A549 (cell line): ENCODE data around the gene EMD. TPM values are rescaled to one million over a fixed set of nuclear protein-coding genes. Genes with fewer than 3 reads are reported as not detected.

Source experiments
- ATAC-seq, 2 experiments: fragments of 200-7000 bp in 1 of 2; fragments of >200 bp in 1 of 2; cut with Nextera tagmentation in 1 of 2; cut with Tn5 transposase in 1 of 2; 3 replicates each; pipeline versions ENCODE4 v1.8.0 to v1.9.1; 2018 to 2020; ENCODE audit warnings: mild to moderate bottlenecking in 1 of 2, moderate library complexity in 1 of 2
- CTCF ChIA-PET: fragments of 300-600 bp; sonication (Branson Sonifier 250); formaldehyde crosslinking; extraction: SDS; loops from one replicate; lab custom pipeline; 2021; ENCODE audit warnings: antibody characterized with exemption, inconsistent platforms; lab: Yijun Ruan, JAX
- POLR2A ChIA-PET: fragments of 350-600 bp; formaldehyde crosslinking; extraction: SDS; loops from one replicate; lab custom pipeline; 2021; ENCODE audit warnings: antibody characterized with exemption, inconsistent platforms; lab: Yijun Ruan, JAX
- DNase-seq, 2 experiments: peaks; one replicate each; pipeline versions ENCODE4 v3.0.0 to v3.0.0-alpha.2; 2011 to 2016; ENCODE audit warnings: low read depth in 1 of 2, low spot score in 1 of 2
- FAIRE-seq: peaks from 2 replicates; lab custom pipeline; 2011; peaks lifted over from hg19 to GRCh38; lab: Jason Lieb, UNC
- H3K27ac ChIP-seq, 2 experiments: fragments of >200 bp; sonication (Bioruptor Twin); formaldehyde crosslinking; 3 replicates each; pipeline ENCODE4 v1.5.1; 2016 to 2017
- H3K4me1 ChIP-seq: fragments of >200 bp; sonication (Bioruptor Twin); formaldehyde crosslinking; 3 replicates; pipeline ENCODE4 v1.6.1; 2016
- H3K4me2 ChIP-seq: fragments of >200 bp; sonication (Bioruptor Twin); formaldehyde crosslinking; 3 replicates; pipeline ENCODE4 v1.6.1; 2016
- H3K4me3 ChIP-seq: fragments of >200 bp; sonication (Bioruptor Twin); formaldehyde crosslinking; 3 replicates; pipeline ENCODE4 v1.5.1; 2016
- H3K9me3 ChIP-seq: fragments of >200 bp; sonication (Bioruptor Twin); formaldehyde crosslinking; 3 replicates; pipeline ENCODE4 v1.6.1; 2016
- ATOH8 ChIP-seq: fragments of 250-450 bp; sonication (Bioruptor Pico); IDR thresholded peaks from 2 replicates; pipeline ENCODE4 v1.5.0; 2020; ENCODE audit warnings: low read depth, mild to moderate bottlenecking, moderate library complexity
- BCL3 ChIP-seq: fragments of >200 bp; sonication (Bioruptor Twin); formaldehyde crosslinking; IDR thresholded peaks from 3 replicates; pipeline ENCODE4 v1.6.1; 2016
- BHLHE40 ChIP-seq: IDR thresholded peaks from 2 replicates; pipeline ENCODE4 v1.6.1; 2012; ENCODE audit warnings: low read depth, low read length, inconsistent platforms
- CHD2 ChIP-seq: fragments of 150-350 bp; IDR thresholded peaks from 2 replicates; pipeline ENCODE4 v1.6.1; 2014; ENCODE audit warnings: low read length; ENCODE audit not compliant: partially characterized antibody
- E2F6 ChIP-seq: IDR thresholded peaks from 2 replicates; pipeline ENCODE4 v1.6.1; 2012; ENCODE audit warnings: low read depth, borderline replicate concordance
- EP300 ChIP-seq, 2 experiments: fragments of >200 bp; sonication (Bioruptor Twin); formaldehyde crosslinking; IDR thresholded peaks; 2 replicates in 1 of 2; 3 replicates in 1 of 2; pipeline ENCODE4 v1.6.1; 2016 to 2017
- ESRRA ChIP-seq: fragments of 150-350 bp; IDR thresholded peaks from 2 replicates; pipeline ENCODE4 v1.6.1; 2014; ENCODE audit warnings: mild to moderate bottlenecking, low read length, borderline replicate concordance
- GATA3 ChIP-seq: IDR thresholded peaks from 2 replicates; pipeline ENCODE4 v1.6.1; 2012; ENCODE audit warnings: borderline replicate concordance
- HOXB13 ChIP-seq: fragments of 250-450 bp; sonication (Bioruptor Pico); IDR thresholded peaks from 2 replicates; pipeline ENCODE4 v1.5.0; 2020; ENCODE audit warnings: low read depth, mild to moderate bottlenecking, moderate library complexity
- JUN ChIP-seq, 2 experiments: fragments of >200 bp; sonication (Bioruptor Twin); formaldehyde crosslinking; IDR thresholded peaks; 2 replicates in 1 of 2; 3 replicates in 1 of 2; pipeline ENCODE4 v1.6.1; 2016 to 2017
- MAZ ChIP-seq: fragments of 150-350 bp; IDR thresholded peaks from 2 replicates; pipeline ENCODE4 v1.6.1; 2014; ENCODE audit warnings: antibody characterized with exemption, low read depth, low read length, borderline replicate concordance
- PHF8 ChIP-seq: fragments of 200-600 bp; sonication (generic); IDR thresholded peaks from 2 replicates; pipeline ENCODE4 v1.6.1; 2016; ENCODE audit warnings: low read depth, mild to moderate bottlenecking, antibody characterized with exemption, moderate library complexity, borderline replicate concordance
- POLR2A ChIP-seq: IDR thresholded peaks from 2 replicates; pipeline ENCODE4 v1.6.1; 2012; ENCODE audit warnings: mild to moderate bottlenecking, low read length
- RFX5 ChIP-seq: fragments of 450-650 bp; IDR thresholded peaks from 2 replicates; pipeline ENCODE4 v1.7.1; 2014; ENCODE audit warnings: antibody characterized with exemption, mild to moderate bottlenecking, moderate library complexity
- RNF2 ChIP-seq: fragments of 200-600 bp; sonication (generic); IDR thresholded peaks from 2 replicates; pipeline ENCODE4 v1.6.1; 2016; ENCODE audit warnings: low read depth, mild to moderate bottlenecking, antibody characterized with exemption, moderate library complexity, borderline replicate concordance
- WGBS: methylation state at CpG from one replicate; pipeline ENCODE4 v1.1.6; 2017; ENCODE audit errors: missing lambda C conversion rate; 5-methylcytosine and 5-hydroxymethylcytosine counted together
- polyA minus RNA-seq: library from RNA; depleted of rRNA, polyadenylated mRNA; stranded (reverse); fragments of >200 nt; gene quantifications from 2 replicates; pipeline ENCODE4 v1.2.3, GENCODE V29; 2011; rRNA and poly(A)+ RNA removed
- polyA plus RNA-seq, 4 experiments: library from polyadenylated mRNA; depleted of rRNA in 3 of 4; stranded (reverse); fragments of >200 nt; fragmentation: RNase III in 1 of 4; extraction: RNeasy Plus Mini Kit Qiagen cat#74134 plus additional on column Dnase treatment in 1 of 4; gene quantifications; 2 replicates in 3 of 4; 3 replicates in 1 of 4; pipeline ENCODE4 v1.2.3, GENCODE V29; 2011 to 2017
- TF ChIP-seq, protein P1 (sequence below): IDR thresholded peaks from 2 replicates; pipeline ENCODE4 v1.6.1; 2012
- TF ChIP-seq, protein P2 (sequence below): fragments of 200-600 bp; sonication (generic); IDR thresholded peaks from 2 replicates; pipeline ENCODE4 v1.6.1; 2016; ENCODE audit warnings: antibody characterized with exemption, mild to moderate bottlenecking, moderate library complexity
- TF ChIP-seq, protein P3 (sequence below): fragments of 150-350 bp; IDR thresholded peaks from 2 replicates; pipeline ENCODE4 v1.6.1; 2014; ENCODE audit warnings: low read depth, mild to moderate bottlenecking, low read length
- TF ChIP-seq, protein P4 (sequence below): fragments of 450-650 bp; IDR thresholded peaks from 2 replicates; pipeline ENCODE4 v1.6.1; 2014; ENCODE audit warnings: antibody characterized with exemption

Gene EMD
- 34.6 and 40.7 TPM in 2 replicates for polyA plus RNA-seq (2011; rRNA removed)
- polyA plus RNA-seq (2012; cell fraction: cytosol; rRNA removed) = 69.1 and 94.4 TPM in 2 replicates
- 86.5 and 123 TPM in 2 replicates for polyA plus RNA-seq (2012; cell fraction: nucleus; rRNA removed)
- 126 to 131 TPM (median 130 TPM) in 3 replicates for polyA plus RNA-seq (2017; fragmentation: RNase III; extraction: RNeasy Plus Mini Kit Qiagen cat#74134 plus additional on column Dnase treatment)
- 44.1 and 55.6 TPM in 2 replicates for polyA minus RNA-seq

DNA sequence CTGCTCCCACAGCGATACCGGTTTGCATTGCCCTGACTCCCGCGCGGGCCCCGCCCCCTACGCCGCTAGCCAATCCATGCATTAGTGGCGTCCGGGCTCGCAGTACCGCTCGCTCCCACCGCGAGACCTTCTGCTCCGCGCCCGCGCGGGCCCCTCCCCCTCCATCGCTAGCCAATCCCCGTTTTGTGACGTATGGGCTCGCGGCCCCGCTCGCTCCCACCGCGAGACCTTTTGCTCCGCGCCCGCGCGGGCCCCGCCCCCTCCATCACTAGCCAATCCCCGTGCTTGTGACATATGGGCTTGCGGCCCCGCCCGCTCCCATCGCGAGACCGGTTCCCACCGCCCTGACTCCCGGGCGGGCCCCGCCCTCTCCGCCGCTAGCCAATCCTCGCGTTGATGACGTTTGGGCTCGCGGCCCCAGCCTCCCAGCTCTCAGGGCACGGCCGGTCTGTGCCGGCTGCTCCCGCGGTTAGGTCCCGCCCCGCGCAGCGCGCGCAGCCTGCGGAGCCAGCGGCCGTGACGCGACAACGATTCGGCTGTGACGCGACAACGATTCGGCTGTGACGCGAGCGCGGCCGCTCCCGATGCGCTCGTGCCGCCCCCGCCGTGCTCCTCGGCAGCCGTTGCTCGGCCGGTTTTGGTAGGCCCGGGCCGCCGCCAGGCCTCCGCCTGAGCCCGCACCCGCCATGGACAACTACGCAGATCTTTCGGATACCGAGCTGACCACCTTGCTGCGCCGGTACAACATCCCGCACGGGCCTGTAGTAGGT lies at the start of gene EMD:
EMD (plus strand) TSS at position 497 of the 770 bp plus-strand sequence; CDS start at position 687, 190 bp downstream.
- H3K4me3 ChIP-seq = peak within 1 kb of the TSS; percentile 91
- no CpG with 5 or more reads among the region's 103 CpGs for WGBS
- peak; percentile 99 for FAIRE-seq
- ChIA-PET CTCF (interaction anchor here (1.7 kb wide), 1 partner anchor 16 kb away, joined by 8 read pairs; no protein-coding TSS in a partner anchor), POLR2A (interaction anchor here (1.3 to 1.6 kb wide), 2 partner anchors 8 to 19 kb away, joined by 9 to 11 read pairs; partner anchors contain the start of gene RPL10)
- H3K4me2 ChIP-seq = peak within 1 kb of the TSS; percentile 98
- peaks cover 28% of the 10 kb centered on the region for H3K4me1 ChIP-seq
- no peaks in the 10 kb centered on the region for H3K9me3 ChIP-seq
- DNase-seq = peak; percentile 66 to 99
- ATAC-seq = peak; percentile 74 to 90
- peak within 1 kb of the TSS; percentile 89 to 99 for H3K27ac ChIP-seq
- TF ChIP-seq, protein P1, sequence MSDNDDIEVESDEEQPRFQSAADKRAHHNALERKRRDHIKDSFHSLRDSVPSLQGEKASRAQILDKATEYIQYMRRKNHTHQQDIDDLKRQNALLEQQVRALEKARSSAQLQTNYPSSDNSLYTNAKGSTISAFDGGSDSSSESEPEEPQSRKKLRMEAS = peak; percentile 67
- TF ChIP-seq, protein P2, sequence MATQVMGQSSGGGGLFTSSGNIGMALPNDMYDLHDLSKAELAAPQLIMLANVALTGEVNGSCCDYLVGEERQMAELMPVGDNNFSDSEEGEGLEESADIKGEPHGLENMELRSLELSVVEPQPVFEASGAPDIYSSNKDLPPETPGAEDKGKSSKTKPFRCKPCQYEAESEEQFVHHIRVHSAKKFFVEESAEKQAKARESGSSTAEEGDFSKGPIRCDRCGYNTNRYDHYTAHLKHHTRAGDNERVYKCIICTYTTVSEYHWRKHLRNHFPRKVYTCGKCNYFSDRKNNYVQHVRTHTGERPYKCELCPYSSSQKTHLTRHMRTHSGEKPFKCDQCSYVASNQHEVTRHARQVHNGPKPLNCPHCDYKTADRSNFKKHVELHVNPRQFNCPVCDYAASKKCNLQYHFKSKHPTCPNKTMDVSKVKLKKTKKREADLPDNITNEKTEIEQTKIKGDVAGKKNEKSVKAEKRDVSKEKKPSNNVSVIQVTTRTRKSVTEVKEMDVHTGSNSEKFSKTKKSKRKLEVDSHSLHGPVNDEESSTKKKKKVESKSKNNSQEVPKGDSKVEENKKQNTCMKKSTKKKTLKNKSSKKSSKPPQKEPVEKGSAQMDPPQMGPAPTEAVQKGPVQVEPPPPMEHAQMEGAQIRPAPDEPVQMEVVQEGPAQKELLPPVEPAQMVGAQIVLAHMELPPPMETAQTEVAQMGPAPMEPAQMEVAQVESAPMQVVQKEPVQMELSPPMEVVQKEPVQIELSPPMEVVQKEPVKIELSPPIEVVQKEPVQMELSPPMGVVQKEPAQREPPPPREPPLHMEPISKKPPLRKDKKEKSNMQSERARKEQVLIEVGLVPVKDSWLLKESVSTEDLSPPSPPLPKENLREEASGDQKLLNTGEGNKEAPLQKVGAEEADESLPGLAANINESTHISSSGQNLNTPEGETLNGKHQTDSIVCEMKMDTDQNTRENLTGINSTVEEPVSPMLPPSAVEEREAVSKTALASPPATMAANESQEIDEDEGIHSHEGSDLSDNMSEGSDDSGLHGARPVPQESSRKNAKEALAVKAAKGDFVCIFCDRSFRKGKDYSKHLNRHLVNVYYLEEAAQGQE = peak; percentile 94
- no peak for TF ChIP-seq ATOH8 (CRISPR knock-in tag)
- TF ChIP-seq CHD2 = peak; percentile 90
- TF ChIP-seq MAZ = no peak
- TF ChIP-seq BCL3 = peak; percentile 27; the same call in 1 of the 3 replicates
- TF ChIP-seq JUN (IDR thresholded peaks at IDR 0.05) = peak in 1 of 2 experiments; percentile 64; a peak in 3 of 5 replicates
- TF ChIP-seq BHLHE40 = no peak
- no peak for TF ChIP-seq RNF2
- no peak for TF ChIP-seq ESRRA
- TF ChIP-seq HOXB13 (CRISPR knock-in tag) = no peak
- peak; percentile 79 for TF ChIP-seq RFX5
- TF ChIP-seq, protein P3, sequence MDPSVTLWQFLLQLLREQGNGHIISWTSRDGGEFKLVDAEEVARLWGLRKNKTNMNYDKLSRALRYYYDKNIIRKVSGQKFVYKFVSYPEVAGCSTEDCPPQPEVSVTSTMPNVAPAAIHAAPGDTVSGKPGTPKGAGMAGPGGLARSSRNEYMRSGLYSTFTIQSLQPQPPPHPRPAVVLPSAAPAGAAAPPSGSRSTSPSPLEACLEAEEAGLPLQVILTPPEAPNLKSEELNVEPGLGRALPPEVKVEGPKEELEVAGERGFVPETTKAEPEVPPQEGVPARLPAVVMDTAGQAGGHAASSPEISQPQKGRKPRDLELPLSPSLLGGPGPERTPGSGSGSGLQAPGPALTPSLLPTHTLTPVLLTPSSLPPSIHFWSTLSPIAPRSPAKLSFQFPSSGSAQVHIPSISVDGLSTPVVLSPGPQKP = no peak
- peak; percentile 57 for TF ChIP-seq GATA3
- TF ChIP-seq E2F6 = 0 out of 2 replicates have a peak, but pooled peaks have one; percentile 47
- no peak for TF ChIP-seq EP300 (IDR thresholded peaks at IDR 0.05)
- TF ChIP-seq, protein P4, sequence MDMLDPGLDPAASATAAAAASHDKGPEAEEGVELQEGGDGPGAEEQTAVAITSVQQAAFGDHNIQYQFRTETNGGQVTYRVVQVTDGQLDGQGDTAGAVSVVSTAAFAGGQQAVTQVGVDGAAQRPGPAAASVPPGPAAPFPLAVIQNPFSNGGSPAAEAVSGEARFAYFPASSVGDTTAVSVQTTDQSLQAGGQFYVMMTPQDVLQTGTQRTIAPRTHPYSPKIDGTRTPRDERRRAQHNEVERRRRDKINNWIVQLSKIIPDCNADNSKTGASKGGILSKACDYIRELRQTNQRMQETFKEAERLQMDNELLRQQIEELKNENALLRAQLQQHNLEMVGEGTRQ = 0 out of 2 replicates have a peak, but pooled peaks have one; percentile 3
- peak; percentile 89; the same call in 1 of the 2 replicates for TF ChIP-seq PHF8
- peak; percentile 67 for TF ChIP-seq POLR2A
